ENCODE results near the gene APLP2. TPM values are rescaled to one million over a fixed set of nuclear protein-coding genes. Genes with fewer than 3 reads are reported as not detected.

The APLP2 gene
- total and polyA plus RNA-seq, 2 experiments from 2014 or later, result 481 to 485 TPM

GRCh38 chr11:130077671-130078070 lies 8.0 kb downstream of the APLP2 start:
- H3K9me3 ChIP-seq (ENCODE audit: low read depth), result no peaks in the 10 kb centered on the region
- no peak overlapping the region for H3K27ac ChIP-seq
- no peaks in the 10 kb centered on the region for H3K27me3 ChIP-seq
- H3K9me2 ChIP-seq (replicated peaks; ENCODE audit: insufficient read depth), result no peaks in the 10 kb centered on the region
- H2AFZ ChIP-seq, result no peak overlapping the region
- peaks cover 8% of the 10 kb centered on the region for H3K4me1 ChIP-seq (ENCODE audit: insufficient read depth)
- DNase-seq (ENCODE audit: low spot score), result no peak
- TF ChIP-seq EZH2phosphoT487 (IDR thresholded peaks at IDR 0.05; ENCODE audit: low read depth, severe bottlenecking, unreplicated experiment), result no peak
- TF ChIP-seq CTCF (IDR thresholded peaks at IDR 0.05; ENCODE audit: poor library complexity), result no peak
- no peak for TF ChIP-seq EZH2 (IDR thresholded peaks at IDR 0.05; ENCODE audit: borderline replicate concordance)
- H3K36me3 ChIP-seq (replicated peaks; ENCODE audit: insufficient read depth, low read depth), result no peaks in the 10 kb centered on the region
- no peak overlapping the region for H3K4me3 ChIP-seq
- peaks cover 99% of the 10 kb centered on the region for H3K79me2 ChIP-seq
- H3K4me2 ChIP-seq, result no peak overlapping the region
- H4K20me1 ChIP-seq (ENCODE audit: insufficient read depth, poor library complexity, severe bottlenecking), result peaks cover 75% of the 10 kb centered on the region

GRCh38 chr11:130078080-130078479 lies 8.4 kb downstream of the APLP2 start:
- H3K27ac ChIP-seq, result no peak overlapping the region
- no peaks in the 10 kb centered on the region for H3K9me3 ChIP-seq (ENCODE audit: low read depth)
- DNase-seq (ENCODE audit: low spot score), result no peak
- H3K36me3 ChIP-seq (replicated peaks; ENCODE audit: insufficient read depth, low read depth), result no peaks in the 10 kb centered on the region
- no peak overlapping the region for H3K4me3 ChIP-seq
- peaks cover 72% of the 10 kb centered on the region for H4K20me1 ChIP-seq (ENCODE audit: insufficient read depth, poor library complexity, severe bottlenecking)
- no peak overlapping the region for H3K4me2 ChIP-seq
- no peaks in the 10 kb centered on the region for H3K27me3 ChIP-seq
- no peak overlapping the region for H2AFZ ChIP-seq
- no peaks in the 10 kb centered on the region for H3K9me2 ChIP-seq (replicated peaks; ENCODE audit: insufficient read depth)
- peaks cover 8% of the 10 kb centered on the region for H3K4me1 ChIP-seq (ENCODE audit: insufficient read depth)
- peaks cover 99% of the 10 kb centered on the region for H3K79me2 ChIP-seq
- no peak for TF ChIP-seq EZH2phosphoT487 (IDR thresholded peaks at IDR 0.05; ENCODE audit: low read depth, severe bottlenecking, unreplicated experiment)
- TF ChIP-seq CTCF (IDR thresholded peaks at IDR 0.05; ENCODE audit: poor library complexity), result no peak
- 84% methylated on average over 6 of the region's 6 CpGs for WGBS (ENCODE audit: low lambda C conversion rate, missing lambda C conversion rate)

GRCh38 chr11:130085671-130086290 lies 16.1 kb downstream of the APLP2 start:
- Histone ChIP-seq H3K36me3 (replicated peaks; ENCODE audit: insufficient read depth, low read depth) (no peaks in the 10 kb centered on the region), H3K79me2 (peaks cover 91% of the 10 kb centered on the region), H3K4me3 (no peak overlapping the region), H3K4me1 (ENCODE audit: insufficient read depth) (peaks cover 8% of the 10 kb centered on the region), H3K27me3 (no peaks in the 10 kb centered on the region), H3K9me3 (ENCODE audit: low read depth) (no peaks in the 10 kb centered on the region), H2AFZ (no peak overlapping the region), H4K20me1 (ENCODE audit: insufficient read depth, poor library complexity, severe bottlenecking) (peaks cover 49% of the 10 kb centered on the region), H3K4me2 (no peak overlapping the region), H3K27ac (no peak overlapping the region), H3K9me2 (replicated peaks; ENCODE audit: insufficient read depth) (no peaks in the 10 kb centered on the region)
- TF ChIP-seq EZH2 (IDR thresholded peaks at IDR 0.05; ENCODE audit: borderline replicate concordance) (no peak), CTCF (IDR thresholded peaks at IDR 0.05; ENCODE audit: poor library complexity) (no peak), EZH2phosphoT487 (IDR thresholded peaks at IDR 0.05; ENCODE audit: low read depth, severe bottlenecking, unreplicated experiment) (no peak)
- no peak for DNase-seq (ENCODE audit: low spot score)
- 93% methylated on average over 6 of the region's 6 CpGs for WGBS (ENCODE audit: low lambda C conversion rate, missing lambda C conversion rate)

GRCh38 chr11:130086669-130087068 lies 17.0 kb downstream of the APLP2 start:
- H3K4me3 ChIP-seq, result no peak overlapping the region
- peaks cover 83% of the 10 kb centered on the region for H3K79me2 ChIP-seq
- no peaks in the 10 kb centered on the region for H3K9me3 ChIP-seq (ENCODE audit: low read depth)
- WGBS (ENCODE audit: low lambda C conversion rate, missing lambda C conversion rate), result 89% methylated on average over 2 of the region's 2 CpGs
- peaks cover 8% of the 10 kb centered on the region for H3K4me1 ChIP-seq (ENCODE audit: insufficient read depth)
- DNase-seq (ENCODE audit: low spot score), result no peak
- H3K4me2 ChIP-seq, result no peak overlapping the region
- TF ChIP-seq EZH2 (IDR thresholded peaks at IDR 0.05; ENCODE audit: borderline replicate concordance), result no peak
- no peak for TF ChIP-seq EZH2phosphoT487 (IDR thresholded peaks at IDR 0.05; ENCODE audit: low read depth, severe bottlenecking, unreplicated experiment)
- no peak for TF ChIP-seq CTCF (IDR thresholded peaks at IDR 0.05; ENCODE audit: poor library complexity)
- H3K27ac ChIP-seq, result no peak overlapping the region
- H2AFZ ChIP-seq, result no peak overlapping the region
- peaks cover 41% of the 10 kb centered on the region for H4K20me1 ChIP-seq (ENCODE audit: insufficient read depth, poor library complexity, severe bottlenecking)
- no peaks in the 10 kb centered on the region for H3K27me3 ChIP-seq
- no peaks in the 10 kb centered on the region for H3K9me2 ChIP-seq (replicated peaks; ENCODE audit: insufficient read depth)
- no peaks in the 10 kb centered on the region for H3K36me3 ChIP-seq (replicated peaks; ENCODE audit: insufficient read depth, low read depth)

Measured in hepatocyte (in vitro differentiated cells).